ENCODE results near the gene WDR48. TPM values are rescaled to one million over a fixed set of nuclear protein-coding genes. Genes with fewer than 3 reads are reported as not detected.

The WDR48 gene
- polyA plus RNA-seq, 1 donor (not counting 4 experiments of a cell fraction or from before 2014, with no cell fraction given), result 29.7 TPM

- DNase-seq (ENCODE audit: low read depth, low spot score) (no peak), FAIRE-seq (no peak)
- Histone ChIP-seq H3K9ac (ENCODE audit: control insufficient read depth, extremely low read depth, insufficient read depth, low read length) (no peak overlapping the region), H3K4me3 (ENCODE audit: control insufficient read depth in 2 of 3, extremely low read depth in 1 of 3, insufficient read depth in 2 of 3, low read depth in 1 of 3, low read length in 3 of 3) (no peak overlapping the region), H3K27ac (ENCODE audit: control insufficient read depth, insufficient read depth, low read length) (no peak overlapping the region), H3K79me2 (ENCODE audit: control insufficient read depth, insufficient read depth, low read length) (peaks cover 13% of the 10 kb centered on the region), H3K4me2 (ENCODE audit: control insufficient read depth, extremely low read depth, insufficient read depth, low read depth, low read length) (no peak overlapping the region), H2AFZ (ENCODE audit: control insufficient read depth, low read length) (no peak overlapping the region), H3K9me3 (ENCODE audit: control insufficient read depth, low read depth, low read length) (no peaks in the 10 kb centered on the region), H3K36me3 (ENCODE audit: control insufficient read depth in 2 of 2, extremely low read depth in 1 of 2, insufficient read depth in 2 of 2, low read length in 2 of 2) (peaks cover 17 to 19% of the 10 kb centered on the region in 2 experiments), H4K20me1 (ENCODE audit: control insufficient read depth, extremely low read depth, insufficient read depth, low read length) (peaks cover 4% of the 10 kb centered on the region), H3K4me1 (ENCODE audit: control insufficient read depth, extremely low read depth, insufficient read depth, low read length) (peaks cover 59% of the 10 kb centered on the region), H3K27me3 (ENCODE audit: control insufficient read depth, extremely low read depth, insufficient read depth, low read length) (no peaks in the 10 kb centered on the region), H3K9me1 (ENCODE audit: control insufficient read depth, extremely low read depth, insufficient read depth, low read length) (no peaks in the 10 kb centered on the region)
- TF ChIP-seq EZH2 (IDR thresholded peaks at IDR 0.05; ENCODE audit: low read length), result no peak
- TF ChIP-seq, protein P1, sequence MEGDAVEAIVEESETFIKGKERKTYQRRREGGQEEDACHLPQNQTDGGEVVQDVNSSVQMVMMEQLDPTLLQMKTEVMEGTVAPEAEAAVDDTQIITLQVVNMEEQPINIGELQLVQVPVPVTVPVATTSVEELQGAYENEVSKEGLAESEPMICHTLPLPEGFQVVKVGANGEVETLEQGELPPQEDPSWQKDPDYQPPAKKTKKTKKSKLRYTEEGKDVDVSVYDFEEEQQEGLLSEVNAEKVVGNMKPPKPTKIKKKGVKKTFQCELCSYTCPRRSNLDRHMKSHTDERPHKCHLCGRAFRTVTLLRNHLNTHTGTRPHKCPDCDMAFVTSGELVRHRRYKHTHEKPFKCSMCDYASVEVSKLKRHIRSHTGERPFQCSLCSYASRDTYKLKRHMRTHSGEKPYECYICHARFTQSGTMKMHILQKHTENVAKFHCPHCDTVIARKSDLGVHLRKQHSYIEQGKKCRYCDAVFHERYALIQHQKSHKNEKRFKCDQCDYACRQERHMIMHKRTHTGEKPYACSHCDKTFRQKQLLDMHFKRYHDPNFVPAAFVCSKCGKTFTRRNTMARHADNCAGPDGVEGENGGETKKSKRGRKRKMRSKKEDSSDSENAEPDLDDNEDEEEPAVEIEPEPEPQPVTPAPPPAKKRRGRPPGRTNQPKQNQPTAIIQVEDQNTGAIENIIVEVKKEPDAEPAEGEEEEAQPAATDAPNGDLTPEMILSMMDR (optimal IDR thresholded peaks at IDR 0.05 in 1 of 3, IDR thresholded peaks at IDR 0.05 in 1 of 3, conservative IDR thresholded peaks at IDR 0.05 in 1 of 3; ENCODE audit: extremely low read depth in 1 of 3, insufficient read depth in 2 of 3, low read length in 3 of 3), result no peak
- dilution Hi-C loops (cut with MboI; ENCODE audit: extremely low pct_ligation_motif_present, low sequenced_read_pairs), result no loop called here
Measured at GRCh38 chr3:39143051-39143885, 91.5 kb downstream of the WDR48 start.

GRCh38 chr3:39144095-39144747, 92.4 kb downstream of the WDR48 start:
- H3K27me3 ChIP-seq (ENCODE audit: control insufficient read depth, extremely low read depth, insufficient read depth, low read length), result no peaks in the 10 kb centered on the region
- dilution Hi-C loops (cut with MboI; ENCODE audit: extremely low pct_ligation_motif_present, low sequenced_read_pairs), result no loop called here
- H4K20me1 ChIP-seq (ENCODE audit: control insufficient read depth, extremely low read depth, insufficient read depth, low read length), result peaks cover 4% of the 10 kb centered on the region
- no peaks in the 10 kb centered on the region for H3K9me1 ChIP-seq (ENCODE audit: control insufficient read depth, extremely low read depth, insufficient read depth, low read length)
- TF ChIP-seq EZH2 (IDR thresholded peaks at IDR 0.05; ENCODE audit: low read length), result no peak
- TF ChIP-seq, protein P1 (optimal IDR thresholded peaks at IDR 0.05 in 1 of 3, IDR thresholded peaks at IDR 0.05 in 1 of 3, conservative IDR thresholded peaks at IDR 0.05 in 1 of 3; ENCODE audit: extremely low read depth in 1 of 3, insufficient read depth in 2 of 3, low read length in 3 of 3), result no peak
- H2AFZ ChIP-seq (ENCODE audit: control insufficient read depth, low read length), result no peak overlapping the region
- H3K4me1 ChIP-seq (ENCODE audit: control insufficient read depth, extremely low read depth, insufficient read depth, low read length), result peaks cover 67% of the 10 kb centered on the region
- no peak overlapping the region for H3K4me3 ChIP-seq (ENCODE audit: control insufficient read depth in 2 of 3, extremely low read depth in 1 of 3, insufficient read depth in 2 of 3, low read depth in 1 of 3, low read length in 3 of 3)
- H3K9me3 ChIP-seq (ENCODE audit: control insufficient read depth, low read depth, low read length), result no peaks in the 10 kb centered on the region
- no peak overlapping the region for H3K4me2 ChIP-seq (ENCODE audit: control insufficient read depth, extremely low read depth, insufficient read depth, low read depth, low read length)
- DNase-seq (ENCODE audit: low read depth, low spot score), result no peak
- no peak overlapping the region for H3K9ac ChIP-seq (ENCODE audit: control insufficient read depth, extremely low read depth, insufficient read depth, low read length)
- H3K36me3 ChIP-seq (ENCODE audit: control insufficient read depth in 2 of 2, extremely low read depth in 1 of 2, insufficient read depth in 2 of 2, low read length in 2 of 2), result peaks cover 17 to 19% of the 10 kb centered on the region in 2 experiments
- H3K79me2 ChIP-seq (ENCODE audit: control insufficient read depth, insufficient read depth, low read length), result peaks cover 23% of the 10 kb centered on the region
- no peak overlapping the region for H3K27ac ChIP-seq (ENCODE audit: control insufficient read depth, insufficient read depth, low read length)
- FAIRE-seq, result no peak
